HG02763 (cell line): ENCODE results near the gene PROC.

Experiments used
- ATAC-seq: cut with Tn5 transposase; IDR thresholded peaks from one replicate; pipeline ENCODE4 v1.9.1; 2021; ENCODE audit warnings: mild to moderate bottlenecking, moderate library complexity; ENCODE audit not compliant: unreplicated experiment

PROC gene

DNA sequence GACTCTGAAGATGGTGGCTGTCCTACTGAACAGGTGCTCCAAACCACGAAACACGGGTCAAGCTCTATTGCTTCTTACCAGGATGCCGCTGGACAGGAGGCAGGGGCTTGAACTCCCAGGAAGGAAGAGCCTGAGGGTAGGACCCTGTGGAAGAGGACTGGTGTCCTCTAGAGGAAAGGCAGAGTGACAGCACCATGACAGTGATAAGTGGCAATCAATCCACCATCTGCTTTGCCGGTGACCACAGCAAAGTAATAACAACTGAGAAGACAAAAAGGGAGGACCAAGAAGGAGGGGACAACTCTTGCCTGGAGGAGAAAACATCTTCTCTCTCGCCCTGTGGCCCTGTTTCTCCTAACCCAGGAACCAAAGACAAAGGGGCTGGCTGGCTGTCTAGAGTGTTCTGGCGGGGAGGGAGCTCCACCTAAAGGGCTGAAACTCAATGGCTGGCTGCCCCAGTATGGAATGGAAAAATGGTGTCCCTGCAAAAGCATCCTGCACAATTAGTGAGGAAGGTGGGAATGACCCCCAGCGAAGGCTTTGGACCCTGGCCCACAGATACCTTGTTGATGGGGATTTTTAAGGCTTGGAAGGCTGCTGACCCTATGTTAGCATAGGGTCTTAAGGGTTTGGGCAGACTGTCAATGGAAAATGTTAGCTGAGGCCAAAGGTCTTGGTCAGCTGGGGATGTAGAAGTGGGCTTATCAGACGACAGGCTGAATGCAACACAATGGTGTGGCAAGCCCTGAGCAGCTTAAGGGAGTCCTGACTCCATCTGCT, 35.4 kb downstream of the PROC start:
- no peak for ATAC-seq

DNA sequence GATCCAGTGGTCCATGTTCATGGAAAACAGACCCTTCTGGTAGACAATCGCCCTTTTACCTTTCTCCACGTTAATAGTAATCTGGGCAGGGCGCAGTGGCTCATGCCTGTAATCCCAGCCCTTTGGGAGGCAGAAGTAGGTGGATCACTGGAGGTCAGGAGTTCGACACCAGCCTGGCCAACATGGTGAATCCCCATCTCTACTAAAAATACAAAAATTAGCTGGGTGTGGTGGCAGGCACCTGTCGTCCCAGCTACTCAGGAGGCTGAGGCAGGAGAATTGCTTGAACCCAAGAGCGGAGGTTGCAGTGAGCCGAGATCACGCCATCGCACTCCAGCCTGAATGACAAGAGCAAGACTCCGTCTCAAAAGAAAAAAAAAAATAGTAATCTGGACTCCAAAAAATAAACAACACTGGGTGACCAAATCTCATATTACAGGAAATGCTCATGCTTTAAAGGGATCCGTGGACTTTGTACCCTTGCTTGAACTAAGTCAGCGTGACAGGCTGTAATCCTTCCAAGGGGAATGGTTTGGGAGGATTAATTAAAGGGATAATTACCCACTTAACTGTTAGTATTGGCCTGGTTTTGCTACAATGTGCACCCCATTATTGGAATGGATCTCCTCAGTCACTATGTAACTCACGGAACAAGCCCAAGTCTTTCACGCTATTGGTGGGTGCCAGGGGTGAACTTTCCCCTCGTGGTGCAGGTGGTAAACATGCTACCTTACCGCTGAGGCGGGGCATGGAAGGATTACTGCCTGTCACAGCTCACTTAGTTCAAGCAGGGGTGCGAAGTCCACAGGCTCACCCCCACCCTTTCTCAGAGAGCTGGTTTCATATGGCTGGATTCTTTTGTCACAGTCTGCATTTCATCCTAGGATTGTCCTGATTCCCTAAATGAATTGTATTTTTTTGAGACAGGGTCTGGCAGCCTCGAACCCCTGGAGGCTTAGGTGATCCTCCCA, 36.7 kb downstream of the PROC start:
- ATAC-seq: no peak

DNA sequence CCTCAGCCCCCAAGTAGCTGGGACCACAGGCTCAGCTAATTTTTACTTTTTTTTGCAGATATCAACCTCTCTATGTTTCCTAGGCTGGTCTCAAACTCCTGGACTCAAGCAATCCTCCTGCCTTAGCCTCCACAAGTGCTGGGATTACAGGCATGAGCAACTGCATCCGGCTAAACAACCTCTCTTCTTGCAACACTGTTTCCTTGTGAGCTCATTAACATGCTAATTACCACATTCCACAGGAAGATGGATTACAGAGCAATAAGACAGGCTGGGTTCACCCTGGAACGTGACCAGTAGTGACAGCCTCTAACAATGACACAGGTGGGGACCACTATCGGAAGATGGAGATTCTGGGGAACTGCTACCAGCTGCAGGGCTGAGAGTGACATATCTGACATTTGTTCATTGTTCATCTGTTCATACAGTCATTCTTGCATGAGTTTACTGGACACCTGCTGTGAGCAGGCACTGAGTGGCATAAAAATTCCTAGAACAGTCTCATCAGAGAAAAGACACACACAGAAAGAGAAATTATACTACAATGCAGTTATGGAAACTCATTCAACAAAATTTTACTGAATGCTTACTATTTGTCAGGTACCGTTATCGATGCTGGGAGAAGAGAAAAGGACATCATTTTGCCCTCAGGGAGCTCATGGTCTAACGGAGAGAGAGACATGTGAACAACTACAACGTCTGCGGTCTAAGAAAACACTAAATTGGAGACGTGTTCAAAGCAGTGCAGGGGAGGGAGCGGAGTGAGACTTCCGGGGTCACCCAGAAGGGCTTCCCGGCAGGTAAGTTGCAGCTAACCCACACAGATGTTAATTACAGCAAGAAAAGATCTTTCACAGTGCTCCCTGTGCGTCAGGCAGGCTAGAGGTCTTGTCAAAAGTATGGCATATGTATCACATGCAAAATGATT, 37.6 kb downstream of the PROC start:
- ATAC-seq: no peak

DNA sequence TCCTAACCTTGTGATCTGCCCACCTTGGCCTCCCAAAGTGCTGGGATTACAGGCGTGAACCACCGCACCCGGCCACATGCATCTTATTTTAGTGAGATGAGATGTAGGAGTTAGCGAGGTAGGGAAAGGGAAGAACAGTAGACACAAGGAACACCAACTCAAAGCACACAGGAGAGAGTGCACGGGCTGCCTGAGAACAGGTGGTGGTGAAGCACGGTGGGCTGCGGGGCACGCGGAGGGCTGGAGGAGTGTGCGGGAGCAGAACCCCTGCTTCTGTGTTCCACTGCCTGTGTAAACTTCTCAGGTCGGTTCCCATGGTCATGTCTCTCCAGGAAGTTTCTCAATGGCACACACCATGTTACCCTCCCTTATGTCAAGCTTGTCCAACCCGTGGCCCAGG, 38.7 kb downstream of the PROC start:
- no peak for ATAC-seq

DNA sequence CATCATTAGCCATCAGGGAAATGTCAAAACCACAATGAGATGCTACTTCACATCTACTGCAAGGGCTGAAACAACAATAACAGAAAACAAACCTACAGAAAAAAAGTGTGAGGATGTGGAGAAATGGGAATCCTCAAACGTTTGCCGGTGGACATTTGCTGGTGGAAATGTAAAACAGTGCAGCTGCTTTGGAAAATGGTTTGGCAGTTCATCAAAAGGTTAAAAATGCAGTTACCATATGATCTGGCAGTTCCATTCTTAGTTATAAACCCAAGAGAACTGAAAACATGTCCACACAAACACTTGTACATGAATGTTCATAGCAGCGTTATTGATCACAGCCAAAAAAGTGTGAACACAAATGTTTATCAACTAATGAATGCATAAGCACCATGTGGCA, 44.2 kb downstream of the PROC start:
- no peak for ATAC-seq

DNA sequence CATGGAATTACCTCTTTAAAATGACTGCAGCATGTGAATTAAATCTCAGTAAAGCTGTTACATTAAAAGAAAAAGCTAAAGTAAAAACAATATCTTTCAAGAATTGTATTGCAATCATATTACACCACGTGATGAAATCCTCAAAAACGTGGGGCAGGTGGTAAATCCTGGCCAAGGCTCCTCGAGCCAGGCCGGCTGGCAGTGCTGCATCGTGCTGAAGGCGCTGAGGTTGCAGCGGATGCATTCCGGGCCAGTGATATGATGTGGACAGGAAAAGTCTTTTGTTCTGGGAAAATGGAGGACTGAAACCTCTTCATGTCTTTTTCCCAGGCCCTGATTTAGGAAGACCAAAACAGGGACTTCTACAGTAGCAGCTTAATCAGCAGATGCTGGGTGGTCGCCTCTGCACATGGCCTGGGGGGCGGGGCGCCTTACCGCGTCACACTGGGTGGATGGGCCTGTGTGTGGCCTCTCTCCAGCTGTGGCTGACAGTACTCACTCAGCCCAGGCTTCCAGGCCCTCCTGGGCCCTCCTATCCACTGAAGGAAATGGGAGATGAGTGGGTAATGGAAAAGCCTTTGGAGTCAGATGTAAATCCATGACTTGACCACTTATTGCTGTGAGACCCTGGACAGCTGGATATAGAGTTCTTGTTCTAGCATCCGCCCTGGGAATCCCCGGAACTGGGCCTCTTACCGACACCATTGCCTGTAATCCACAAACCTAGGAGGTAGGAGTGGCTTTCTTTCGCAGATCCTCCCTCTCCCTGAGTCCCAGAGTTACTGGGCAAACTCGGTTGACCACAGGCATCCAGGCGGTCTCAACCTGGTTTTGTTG, 45.1 kb downstream of the PROC start:
- no peak for ATAC-seq

DNA sequence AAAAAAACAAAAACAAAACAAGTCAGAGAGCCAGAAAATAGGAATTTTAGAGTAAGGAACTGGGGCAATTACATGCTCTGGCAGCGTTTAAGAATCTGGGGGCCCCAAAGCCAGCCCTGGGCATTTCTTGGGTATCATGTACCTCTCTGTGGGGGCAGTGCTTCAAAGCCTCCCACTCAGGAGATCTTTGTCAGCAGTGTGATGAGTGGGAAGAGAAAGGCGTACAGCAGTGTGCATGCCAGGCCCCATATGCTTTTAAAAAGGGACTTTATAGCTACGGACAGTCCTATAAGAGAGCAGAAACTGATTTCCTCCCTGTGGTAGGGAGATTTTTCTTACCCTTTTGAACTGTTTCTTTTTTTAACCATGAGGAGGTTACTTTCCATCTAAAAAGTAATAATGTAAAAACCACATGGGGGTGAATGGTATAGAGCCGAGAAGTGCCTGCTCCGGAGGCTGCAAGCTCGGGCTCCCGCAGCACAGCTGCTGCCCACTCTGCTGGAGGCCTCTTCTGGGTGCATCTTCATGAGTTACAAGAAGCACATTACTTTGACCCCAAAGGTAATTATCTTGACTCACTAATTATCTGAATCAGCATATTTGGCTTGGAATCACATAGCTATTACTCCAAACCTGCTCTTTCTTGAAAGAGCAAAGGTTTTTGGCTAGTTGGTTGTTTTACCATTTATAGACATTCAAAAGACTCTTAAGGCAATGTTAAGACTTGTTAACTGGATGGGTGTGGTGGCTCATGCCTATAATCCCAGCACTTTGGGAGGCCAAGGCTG, 46.4 kb downstream of the PROC start:
- no peak for ATAC-seq

DNA sequence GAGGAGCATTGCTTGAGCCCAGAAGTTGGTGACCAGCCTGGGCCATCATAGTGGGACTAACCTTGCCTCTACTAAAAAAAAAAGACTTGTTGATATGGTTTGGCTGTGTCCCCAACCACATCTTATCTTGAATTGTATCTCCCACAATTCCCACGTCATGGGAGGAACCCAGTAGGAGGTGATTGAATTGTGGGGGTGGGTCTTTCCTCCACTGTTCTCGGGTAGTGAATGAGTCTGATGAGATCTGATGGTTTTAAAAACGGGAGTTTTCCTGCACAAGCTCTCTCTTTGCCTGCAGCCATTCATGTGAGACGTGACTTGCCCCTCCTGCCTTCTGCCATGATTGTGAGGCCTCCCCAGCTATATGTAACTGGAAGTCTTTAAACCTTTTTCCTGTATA, 47.0 kb downstream of the PROC start:
- no peak for ATAC-seq

DNA sequence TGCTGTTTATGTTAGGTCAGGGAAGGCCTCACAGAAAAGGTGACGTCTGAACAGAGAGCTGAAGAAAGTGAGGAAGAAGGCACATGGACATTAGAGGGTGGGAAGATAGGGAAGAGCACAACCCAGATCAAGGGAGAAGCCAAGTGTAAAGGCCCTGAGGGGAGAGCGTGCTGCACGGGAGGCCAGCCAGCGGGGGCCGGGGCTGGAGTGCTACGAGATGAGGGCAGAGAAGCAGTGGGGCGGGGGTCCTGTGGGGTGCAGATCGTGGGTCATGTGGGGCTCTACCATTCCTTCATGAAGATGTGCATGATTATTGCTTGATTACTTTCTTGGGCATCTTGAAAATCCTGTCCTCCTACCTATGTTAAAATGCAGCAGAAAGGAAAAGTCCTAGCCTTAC, 50.8 kb downstream of the PROC start:
- ATAC-seq: no peak

DNA sequence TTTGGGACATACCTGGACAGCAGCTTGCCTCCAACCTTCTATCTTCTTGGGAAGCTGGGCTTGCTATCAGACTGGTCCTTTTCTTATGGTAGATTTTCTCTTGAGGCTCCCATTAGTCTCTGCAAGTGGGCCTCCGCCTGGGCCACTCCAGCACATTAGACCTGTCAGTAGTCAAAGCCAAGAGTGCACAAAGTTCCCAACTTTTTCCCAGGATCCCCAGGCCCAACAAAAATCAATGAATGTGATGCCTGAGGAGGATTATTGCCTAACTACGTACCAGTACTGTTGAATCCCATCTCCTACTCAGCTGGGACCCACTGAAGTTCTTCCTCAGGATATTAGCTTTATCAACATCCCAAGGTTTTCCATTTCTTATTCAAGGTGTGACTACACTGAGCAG, 51.7 kb downstream of the PROC start:
- ATAC-seq: no peak

DNA sequence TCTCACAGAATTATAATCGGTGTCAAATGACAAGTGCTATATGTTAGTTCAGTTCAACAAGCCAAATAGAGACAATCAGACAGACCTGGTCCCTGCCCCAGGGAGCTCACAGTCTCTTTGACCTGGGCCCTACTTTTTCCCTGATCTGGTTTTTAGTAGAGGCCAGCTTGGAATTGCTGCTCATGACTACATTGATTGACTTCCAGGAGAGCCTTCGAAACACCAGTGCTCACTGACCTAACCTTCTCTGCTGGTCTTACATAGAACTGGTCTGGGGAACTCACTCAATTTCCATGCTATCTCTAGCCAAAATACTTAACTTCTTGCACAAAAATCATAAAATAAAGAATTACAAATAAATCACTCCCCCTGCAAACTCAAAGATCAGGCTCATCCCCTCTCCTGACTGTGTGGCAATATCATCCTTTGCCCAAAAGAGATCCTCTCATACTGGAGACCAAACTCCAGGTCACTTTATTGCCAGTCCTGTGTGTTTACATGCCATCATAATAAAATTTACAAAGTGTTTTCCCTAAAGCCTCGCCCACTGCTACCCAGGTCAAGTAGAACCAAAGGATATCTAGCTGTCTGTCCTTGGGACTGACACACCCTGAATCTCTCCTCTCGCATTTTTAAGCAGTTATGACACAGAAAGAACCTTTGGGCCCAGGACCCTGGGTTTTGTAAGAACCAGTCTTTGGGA, 53.2 kb downstream of the PROC start:
- ATAC-seq: no peak

DNA sequence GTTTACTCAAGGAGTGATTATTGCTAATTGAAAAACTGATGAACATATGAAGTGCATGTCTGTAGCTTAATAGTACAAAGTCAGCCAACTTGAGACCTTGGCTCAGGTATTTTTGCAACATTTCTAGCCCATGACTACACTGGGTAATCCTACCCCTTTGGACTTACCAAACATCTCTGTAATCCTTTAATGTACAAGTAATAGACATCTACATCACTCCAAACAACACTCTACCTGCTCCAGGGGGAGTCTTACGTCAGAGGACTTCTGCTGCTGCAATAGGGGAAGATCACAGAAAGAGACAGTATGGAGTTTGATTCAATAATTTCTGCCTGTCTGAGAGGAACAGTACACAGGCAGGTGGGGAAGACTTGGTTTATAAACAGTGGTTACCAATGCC, 54.0 kb downstream of the PROC start:
- ATAC-seq: no peak

DNA sequence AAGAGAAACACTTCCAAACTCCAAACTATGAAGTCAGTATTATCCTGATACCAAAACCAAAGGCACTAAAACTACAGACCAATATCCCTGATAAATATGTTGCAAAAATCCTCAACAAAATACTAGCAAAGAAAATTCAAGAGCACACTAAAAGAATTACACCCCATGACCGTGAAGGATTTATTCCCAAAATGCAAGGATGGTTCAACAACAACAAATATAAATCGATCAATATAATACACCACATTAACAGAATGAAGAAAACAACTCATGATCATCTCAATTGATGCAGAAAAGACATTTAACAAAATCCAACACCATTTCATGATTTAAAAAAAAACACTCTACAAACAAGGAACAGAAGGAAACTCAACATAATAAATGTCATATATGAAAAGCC, 57.6 kb downstream of the PROC start:
- ATAC-seq: no peak
